ENCODE data around the gene GALNT9.

- TF ChIP-seq CTCF (conservative IDR thresholded peaks at IDR 0.05; ENCODE audit: low read depth, low read length) (no peak), EZH2 (IDR thresholded peaks at IDR 0.05; ENCODE audit: low read length, unreplicated experiment) (no peak)
Observed at GRCh38 chr12:132322206-132323132, 6.9 kb downstream of the GALNT9 start.
